Measurements from ENCODE around the gene LIX1L.

LIX1L gene

DNA sequence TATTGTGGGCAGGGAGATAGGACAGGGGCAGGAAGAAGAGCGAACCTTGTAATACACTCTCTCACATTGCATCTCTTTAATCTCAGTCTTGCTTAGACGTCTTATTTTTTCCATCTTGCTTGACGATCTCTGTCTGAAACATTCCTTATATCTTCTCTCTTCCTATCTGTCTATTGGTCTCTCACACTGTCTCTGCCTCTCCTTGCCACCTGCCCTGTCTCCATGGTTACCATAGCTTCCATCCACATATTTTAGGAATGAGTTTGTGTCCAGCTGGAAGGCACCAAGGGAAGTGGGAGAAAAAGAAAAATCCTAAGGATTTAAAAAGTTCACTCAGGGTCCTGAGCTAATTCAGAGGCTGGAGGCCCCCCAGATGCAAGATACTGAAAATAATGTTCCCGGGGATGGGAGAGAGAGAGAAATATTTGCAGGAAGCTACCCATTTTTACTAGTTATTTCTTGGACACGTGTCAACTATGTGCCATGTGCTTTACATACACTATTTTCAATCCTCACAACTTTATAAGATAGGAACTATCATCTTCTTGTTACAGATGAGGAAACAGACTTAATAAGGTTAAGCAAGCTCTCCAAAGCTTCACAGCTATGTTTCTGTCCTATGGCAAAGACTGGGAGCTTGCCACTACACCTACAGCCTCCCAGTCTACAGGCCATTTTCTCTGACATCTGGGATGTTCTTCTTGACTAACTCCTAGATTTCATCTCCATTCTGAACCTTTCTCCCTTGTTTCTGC lies 5.6 kb upstream of the LIX1L start:
- DNase-seq (ENCODE audit: low spot score) = no peak

DNA sequence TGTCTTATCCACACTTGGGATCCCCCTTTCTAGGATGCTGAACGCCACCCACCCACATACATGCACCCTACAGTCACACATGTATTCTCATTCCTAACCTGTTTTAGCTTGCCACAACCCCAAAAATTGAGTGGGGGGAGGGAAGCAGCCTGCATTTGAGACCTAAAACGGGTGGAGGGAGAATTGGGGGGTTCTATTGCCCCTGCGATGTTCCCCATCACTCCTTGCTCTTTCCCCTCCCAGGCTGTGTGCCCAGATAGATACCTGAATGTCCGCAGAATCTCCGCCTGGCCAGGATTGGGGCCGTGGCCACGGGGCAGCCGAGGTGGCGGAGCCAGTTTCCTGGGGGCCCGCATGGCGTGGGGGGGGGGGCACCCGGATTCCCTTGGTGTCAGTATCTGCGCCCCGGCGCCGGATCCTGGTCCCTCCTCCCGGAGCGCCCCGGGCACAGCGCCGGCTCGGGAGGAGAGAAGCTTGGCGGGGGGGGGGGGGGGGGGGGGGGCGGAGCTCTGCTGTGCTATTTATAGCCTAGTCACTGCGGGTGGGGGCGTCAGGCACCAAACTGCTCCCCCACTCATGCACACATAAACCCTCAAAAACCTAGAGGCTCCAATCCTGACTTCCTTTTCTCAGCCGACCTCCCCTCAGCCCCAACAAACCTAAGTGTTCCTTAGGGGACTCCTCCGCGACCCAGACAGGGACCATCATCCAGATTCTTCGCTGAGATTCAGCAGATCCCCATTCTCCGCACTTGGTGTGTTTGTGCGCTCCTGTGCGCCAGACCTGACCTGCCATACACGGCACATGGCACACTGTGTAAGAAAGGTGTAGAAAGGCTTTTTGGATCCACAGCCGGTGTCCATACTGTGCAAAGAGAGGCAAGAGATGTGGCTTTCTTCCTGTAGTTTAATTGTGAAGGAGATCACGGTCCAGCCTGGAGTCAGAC lies 4.6 kb upstream of the LIX1L start:
- peak; percentile 45 for DNase-seq (ENCODE audit: low spot score)

DNA sequence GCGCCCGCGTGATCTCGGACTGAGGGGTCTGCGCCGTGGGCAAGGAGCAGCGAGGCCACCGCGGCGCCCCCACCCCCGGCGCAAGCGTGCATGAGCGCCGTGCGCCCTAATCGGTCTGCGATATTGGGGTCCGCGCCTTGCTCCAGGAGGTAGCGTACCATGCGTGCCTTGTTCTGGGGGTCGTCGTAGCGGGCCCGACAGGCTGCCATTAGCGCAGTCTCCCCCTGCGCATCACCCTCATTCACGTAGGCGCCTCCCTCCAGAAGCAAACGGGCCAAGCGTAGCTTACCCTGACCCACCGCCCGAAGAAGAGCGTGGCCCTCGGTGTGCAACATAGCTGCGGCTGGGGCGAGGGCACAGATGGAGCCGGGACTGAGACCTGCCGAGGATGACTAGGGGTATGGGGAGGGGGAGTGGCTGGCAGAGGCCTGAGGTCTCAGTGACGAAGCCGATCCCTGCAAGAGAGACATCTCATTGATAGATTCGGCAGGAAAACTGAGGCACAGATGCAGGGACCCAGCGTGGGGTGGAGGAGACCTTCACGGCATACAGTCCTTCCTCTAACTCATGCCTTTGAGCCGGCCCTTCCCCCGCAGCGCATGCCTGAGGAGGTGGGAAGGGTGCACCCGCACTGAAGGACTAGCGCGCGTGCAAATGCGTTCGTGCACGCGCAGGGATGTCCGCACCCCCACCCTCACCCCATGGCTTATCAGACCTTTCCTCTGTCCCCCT lies 3.8 kb upstream of the LIX1L start:
- no peak for DNase-seq (ENCODE audit: low spot score)

DNA sequence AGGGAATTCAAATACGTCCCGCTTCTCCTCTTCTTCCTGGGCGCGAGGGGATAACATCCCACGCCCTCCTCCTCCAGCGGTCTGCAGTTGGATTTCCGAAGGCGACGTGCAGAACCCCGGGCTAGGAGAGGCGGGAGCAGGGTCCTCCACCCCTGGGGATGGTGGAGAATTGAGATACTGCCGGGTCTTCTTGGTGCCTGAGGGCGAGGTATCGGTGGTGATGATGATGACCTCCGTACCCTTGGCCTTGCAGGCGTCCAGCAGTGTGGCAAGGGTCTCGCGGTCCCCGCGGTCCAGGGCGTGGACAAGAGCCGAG lies 3.2 kb upstream of the LIX1L start:
- DNase-seq (ENCODE audit: low spot score) = no peak

GRCh38 chr1:145960468-145961108 lies 2.8 kb upstream of the LIX1L start:
- peak; percentile 93 for DNase-seq (ENCODE audit: low spot score)

DNA sequence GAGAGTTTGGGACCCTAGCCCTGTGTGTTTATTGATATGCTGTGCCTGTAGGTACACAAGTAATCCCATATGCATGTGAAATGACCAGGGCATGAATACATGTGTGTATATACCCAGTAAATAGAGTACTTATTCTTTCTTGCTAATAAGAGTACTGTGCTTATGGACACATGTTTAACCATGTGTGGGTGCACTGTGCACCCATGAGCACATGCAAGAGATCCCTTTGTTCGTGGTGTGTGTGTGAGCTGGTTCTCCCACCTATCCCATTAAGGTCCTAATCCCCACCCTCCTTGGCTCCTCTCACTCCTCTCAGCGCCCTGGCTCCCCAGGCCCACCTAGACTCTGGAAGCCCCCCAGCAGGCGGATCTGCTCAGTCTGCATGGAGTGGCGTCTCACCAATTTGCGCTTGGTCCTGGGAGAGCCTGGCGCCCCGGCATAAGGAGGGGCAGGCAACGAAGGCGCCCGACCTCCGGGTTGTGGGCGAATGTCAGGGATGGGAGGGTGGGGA lies 2.2 kb upstream of the LIX1L start:
- no peak for DNase-seq (ENCODE audit: low spot score)

DNA sequence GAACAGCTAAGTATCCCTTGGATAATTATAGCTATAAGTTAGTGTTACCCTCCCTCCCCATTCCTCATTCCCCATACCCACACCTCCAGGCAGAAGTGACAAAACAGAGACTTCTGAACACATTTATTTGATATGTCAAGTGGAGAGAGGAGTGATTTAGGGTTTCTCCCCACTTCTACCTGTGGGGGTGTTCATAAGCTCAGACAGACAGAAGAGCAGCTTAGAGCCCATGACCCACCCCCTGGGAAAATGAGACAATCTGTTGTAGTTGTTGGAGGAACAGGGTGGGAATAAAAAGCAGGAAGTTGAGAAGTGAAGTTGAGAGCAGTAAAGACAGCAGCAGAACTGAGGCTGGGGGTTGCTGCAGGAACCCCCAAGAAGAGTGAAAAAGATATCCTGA lies 1.5 kb upstream of the LIX1L start:
- DNase-seq (ENCODE audit: low spot score) = no peak

- no peak for DNase-seq (ENCODE audit: low spot score)
Observed at GRCh38 chr1:145958734-145959133, 917 bp upstream of the LIX1L start.

GRCh38 chr1:145956781-145957442 lies 905 bp downstream of the LIX1L start:
- DNase-seq (ENCODE audit: low spot score) = peak; percentile 23

GRCh38 chr1:145956361-145956760 lies 1.5 kb downstream of the LIX1L start:
- no peak for DNase-seq (ENCODE audit: low spot score)

DNA sequence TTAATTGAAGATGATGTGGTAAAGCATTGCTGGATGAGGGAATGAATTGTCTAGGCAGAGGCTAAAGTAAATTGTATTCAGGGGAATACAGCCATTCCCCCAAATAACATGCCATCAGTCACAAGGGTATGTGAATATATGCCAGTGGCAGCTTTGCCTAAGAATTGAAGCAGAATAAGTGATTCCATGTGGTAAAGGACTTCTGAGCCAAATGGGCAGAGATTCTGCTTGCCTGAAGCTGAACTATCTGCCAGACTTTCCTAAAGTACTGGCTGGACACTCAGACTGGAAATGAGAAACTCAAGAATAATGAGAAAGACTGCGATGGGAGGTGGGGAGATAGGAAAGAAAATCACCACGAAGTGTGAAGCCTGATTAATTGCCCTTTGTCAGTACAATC lies 2.4 kb downstream of the LIX1L start:
- DNase-seq (ENCODE audit: low spot score) = no peak

GRCh38 chr1:145953861-145954260 lies 4.0 kb downstream of the LIX1L start:
- DNase-seq (ENCODE audit: low spot score) = no peak

- DNase-seq (ENCODE audit: low spot score) = no peak
Observed at GRCh38 chr1:145952903-145953302, 4.9 kb downstream of the LIX1L start.

GRCh38 chr1:145951526-145951925 lies 6.3 kb downstream of the LIX1L start:
- DNase-seq (ENCODE audit: low spot score) = no peak

DNA sequence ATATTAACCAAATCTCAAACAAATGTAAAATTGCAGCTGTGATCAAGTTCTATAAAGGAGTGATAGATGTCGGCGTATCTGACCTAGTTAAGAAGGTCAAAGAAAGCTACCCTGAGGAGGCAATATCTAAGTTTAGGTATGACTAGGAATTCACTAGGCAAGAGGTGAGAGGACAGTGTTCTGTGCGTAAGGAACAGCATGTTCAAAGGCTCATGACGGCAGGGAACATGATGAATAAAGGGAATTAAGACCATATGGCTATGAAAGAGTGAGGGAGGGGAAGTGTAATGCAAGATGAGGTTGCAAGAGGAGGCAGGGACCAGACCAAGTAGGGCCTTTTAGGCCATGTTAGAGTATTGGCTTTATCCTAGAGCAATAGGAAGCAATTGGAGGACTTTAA lies 8.6 kb downstream of the LIX1L start:
- no peak for DNase-seq (ENCODE audit: low spot score)

DNA sequence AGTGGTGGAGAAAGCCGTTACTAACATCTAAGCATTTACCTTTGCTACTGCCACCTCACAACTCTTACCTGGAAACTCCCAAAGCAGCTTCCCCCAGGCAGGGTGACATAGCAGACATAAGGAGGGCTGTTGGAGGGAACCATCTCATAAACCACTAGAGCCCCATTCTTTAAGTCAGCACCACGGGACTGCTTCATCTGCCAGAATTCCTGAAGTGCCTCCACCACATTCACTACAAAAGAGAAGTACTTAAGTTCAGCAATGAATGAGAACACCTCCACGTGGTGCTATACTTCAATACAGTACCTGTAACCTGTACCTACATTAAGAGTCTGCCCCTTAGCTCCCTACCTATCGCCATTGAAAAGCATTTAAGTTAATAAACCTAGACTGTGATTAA lies 10.3 kb downstream of the LIX1L start:
- DNase-seq (ENCODE audit: low spot score) = no peak

DNA sequence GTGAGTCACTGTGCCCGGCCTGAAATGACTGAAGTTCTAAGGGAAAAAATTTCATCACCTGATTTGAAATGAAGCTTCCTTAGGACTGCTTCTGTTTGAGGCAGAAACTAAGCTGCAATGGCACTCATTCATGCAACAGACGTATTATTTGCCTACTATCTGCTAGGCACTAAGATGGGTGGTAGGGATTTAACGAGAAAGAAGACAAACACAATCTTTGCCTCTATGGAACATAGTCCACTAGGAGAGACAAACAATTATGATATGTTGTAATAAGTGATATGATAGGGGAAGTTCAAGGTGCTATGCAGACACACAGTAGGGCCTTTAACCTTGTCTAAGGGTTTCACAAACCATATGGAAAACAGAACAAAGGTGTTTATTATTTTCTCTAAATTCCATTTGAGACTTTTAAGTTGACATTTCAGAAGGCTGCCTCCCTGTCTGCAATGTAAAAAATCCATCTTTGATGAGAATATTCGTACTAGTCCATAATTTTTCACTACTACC lies 11.3 kb downstream of the LIX1L start:
- DNase-seq (ENCODE audit: low spot score) = no peak

DNA sequence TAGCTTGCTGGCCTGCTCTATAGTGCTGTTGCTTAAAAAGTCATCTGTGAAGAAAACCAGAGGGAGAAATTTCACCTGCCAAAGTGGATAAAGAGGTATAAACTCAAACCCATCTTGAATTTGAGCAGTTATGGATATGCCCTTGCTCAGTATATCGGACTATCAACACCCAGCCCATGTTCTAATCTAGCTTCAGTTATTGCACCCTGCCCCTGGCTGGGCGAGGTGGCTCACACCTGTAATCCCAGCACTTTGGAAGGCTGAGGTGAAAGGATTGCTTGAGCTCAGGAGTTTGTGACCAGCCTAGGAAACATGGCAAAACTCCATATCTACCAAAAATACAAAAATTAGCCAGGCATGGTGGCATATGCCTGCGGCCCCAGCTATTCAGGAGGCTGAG lies 13.3 kb downstream of the LIX1L start:
- DNase-seq (ENCODE audit: low spot score) = no peak

- DNase-seq (ENCODE audit: low spot score) = no peak
Observed at GRCh38 chr1:145942871-145943270, 14.9 kb downstream of the LIX1L start.

DNA sequence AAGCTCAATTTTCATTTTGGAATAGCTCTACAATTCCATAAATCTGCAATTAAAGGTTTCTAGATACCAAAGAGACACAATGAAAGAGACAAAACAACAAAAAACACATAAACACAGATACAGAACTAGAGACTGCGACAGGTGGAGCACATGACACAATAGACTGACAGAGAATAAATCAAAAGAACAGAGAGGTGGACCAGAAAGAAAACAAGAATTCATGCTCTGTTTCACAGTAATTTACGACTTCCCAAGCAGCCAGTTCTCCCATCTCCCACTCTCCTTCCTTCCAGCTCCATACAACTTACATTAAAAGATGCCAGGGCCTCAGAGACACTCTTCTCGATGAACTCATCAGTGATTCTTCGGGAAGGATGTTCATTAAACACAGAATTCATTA lies 15.4 kb downstream of the LIX1L start:
- no peak for DNase-seq (ENCODE audit: low spot score)

- no peak for DNase-seq (ENCODE audit: low spot score)
Observed at GRCh38 chr1:145937436-145937835, 20.4 kb downstream of the LIX1L start.

Measured in SK-N-DZ (cell line).